C1 segment of cervical spinal cord (tissue), 14 donors: ENCODE measurements around the gene CUBN.

ENCODE experiments used
- DNase-seq, 14 donors: peaks; one replicate each; lab custom pipeline; 2025; lab: John Stamatoyannopoulos, UW

CUBN gene

GRCh38 chr10:16952080-16952479 is 177.5 kb downstream of the CUBN start:
- DNase-seq: no peak

GRCh38 chr10:16950656-16951601 is 178.7 kb downstream of the CUBN start:
- DNase-seq: peak in 4 of 14 donors; percentile 5 to 16 (median 10)

GRCh38 chr10:16949816-16950215 is 179.8 kb downstream of the CUBN start:
- no peak for DNase-seq

- DNase-seq: no peak
Measured at GRCh38 chr10:16948361-16948760, 181.2 kb downstream of the CUBN start.

- DNase-seq: no peak
Measured at GRCh38 chr10:16947069-16947468, 182.5 kb downstream of the CUBN start.

- no peak for DNase-seq
Measured at GRCh38 chr10:16945593-16945992, 184.0 kb downstream of the CUBN start.

GRCh38 chr10:16944986-16945385 is 184.6 kb downstream of the CUBN start:
- no peak for DNase-seq

GRCh38 chr10:16944402-16944801 is 185.2 kb downstream of the CUBN start:
- no peak for DNase-seq

- DNase-seq: no peak
Measured at GRCh38 chr10:16943295-16944285, 186.0 kb downstream of the CUBN start.

GRCh38 chr10:16942381-16943078 is 187.1 kb downstream of the CUBN start:
- DNase-seq: no peak

- no peak for DNase-seq
Measured at GRCh38 chr10:16941870-16942269, 187.7 kb downstream of the CUBN start.

- no peak for DNase-seq
Measured at GRCh38 chr10:16941067-16941466, 188.5 kb downstream of the CUBN start.

GRCh38 chr10:16938952-16939351 is 190.7 kb downstream of the CUBN start:
- no peak for DNase-seq

GRCh38 chr10:16934461-16934860 is 195.2 kb downstream of the CUBN start:
- DNase-seq: no peak

- DNase-seq: no peak
Measured at GRCh38 chr10:16933783-16934182, 195.8 kb downstream of the CUBN start.

- no peak for DNase-seq
Measured at GRCh38 chr10:16931930-16932329, 197.7 kb downstream of the CUBN start.

GRCh38 chr10:16930540-16930939 is 199.1 kb downstream of the CUBN start:
- no peak for DNase-seq

- DNase-seq: no peak
Measured at GRCh38 chr10:16929069-16929468, 200.5 kb downstream of the CUBN start.

GRCh38 chr10:16927546-16927945 is 202.1 kb downstream of the CUBN start:
- no peak for DNase-seq

- no peak for DNase-seq
Measured at GRCh38 chr10:16923726-16924125, 205.9 kb downstream of the CUBN start.

- DNase-seq: no peak
Measured at GRCh38 chr10:16923309-16923708, 206.3 kb downstream of the CUBN start.
